Esophagus muscularis mucosa (tissue), 4 donors: Measurements from ENCODE around the gene CCDC51. TPM values are rescaled to one million over a fixed set of nuclear protein-coding genes. Genes with fewer than 3 reads are reported as not detected.

Experiments
- DNase-seq: peaks from one replicate; pipeline ENCODE4 v3.0.0-alpha.2; 2017; ENCODE audit errors: extremely low spot score
- H3K27ac ChIP-seq, 4 donors: fragments of 200-600 bp; sonication (generic); replicated peaks in 1 of 4; 1 replicate in 3 of 4; 2 replicates in 1 of 4; pipeline ENCODE4 v1.5.1; 2016 to 2019; ENCODE audit warnings: mild to moderate bottlenecking in 1 of 4
- H3K27me3 ChIP-seq, 4 donors: fragments of 200-600 bp; sonication (generic); one replicate each; pipeline versions ENCODE4 v1.5.1 to v1.6.0; 2016 to 2019
- H3K36me3 ChIP-seq, 4 donors: fragments of 200-600 bp; sonication (generic); one replicate each; pipeline ENCODE4 v1.5.1; 2016 to 2019
- H3K4me1 ChIP-seq, 4 donors: fragments of 200-600 bp; sonication (generic); one replicate each; pipeline ENCODE4 v1.5.1; 2016 to 2019
- H3K4me3 ChIP-seq, 4 donors: fragments of 200-600 bp; sonication (generic); 1 replicate in 2 of 4; 2 replicates in 2 of 4; pipeline ENCODE4 v1.5.1; 2016 to 2019; ENCODE audit warnings: mild to moderate bottlenecking in 4 of 4, moderate library complexity in 1 of 4
- H3K9me3 ChIP-seq, 4 donors: fragments of 200-600 bp; sonication (generic); 1 replicate in 3 of 4; 2 replicates in 1 of 4; pipeline ENCODE4 v1.5.1; 2016 to 2019
- CTCF ChIP-seq, 3 experiments: fragments of 200-600 bp in 2 of 3; fragments of 450-650 bp in 1 of 3; sonication (generic) in 2 of 3; IDR thresholded peaks; one replicate each; pipeline ENCODE4 v1.5.1; 2017 to 2019; ENCODE audit warnings: antibody characterized with exemption in 3 of 3, mild to moderate bottlenecking in 2 of 3, moderate library complexity in 1 of 3
- EP300 ChIP-seq: sonication (generic); formaldehyde crosslinking; IDR thresholded peaks from one replicate; pipeline ENCODE4 v1.6.1; 2017; ENCODE audit warnings: antibody characterized with exemption
- POLR2A ChIP-seq: fragments of 450-650 bp; IDR thresholded peaks from one replicate; pipeline ENCODE4 v1.6.1; 2017; ENCODE audit warnings: antibody characterized with exemption, moderate library complexity, mild to moderate bottlenecking, low read depth
- POLR2AphosphoS5 ChIP-seq, 2 donors: sonication (generic); formaldehyde crosslinking; IDR thresholded peaks; one replicate each; pipeline ENCODE4 v1.6.1; 2017; ENCODE audit warnings: antibody characterized with exemption in 2 of 2
- WGBS: methylation state at CpG from one replicate; pipeline ENCODE4 v1.1.5; 2018; 5-methylcytosine and 5-hydroxymethylcytosine counted together
- intact Hi-C: fragments of 100-400 bp; cut with DNase I; formaldehyde crosslinking; loops from one replicate; pipeline ENCODE4 v1.15.1; 2023
- total RNA-seq, 4 donors: library from RNA; depleted of rRNA; stranded (reverse); fragments of >200 nt; gene quantifications; one replicate each; pipeline versions ENCODE4 v1.1.0 to v1.2.1, GENCODE V29; 2016

CCDC51 gene
- total RNA-seq, 4 donors from 2014 or later, result 15.6 to 26.6 (median 23.0) TPM

DNA sequence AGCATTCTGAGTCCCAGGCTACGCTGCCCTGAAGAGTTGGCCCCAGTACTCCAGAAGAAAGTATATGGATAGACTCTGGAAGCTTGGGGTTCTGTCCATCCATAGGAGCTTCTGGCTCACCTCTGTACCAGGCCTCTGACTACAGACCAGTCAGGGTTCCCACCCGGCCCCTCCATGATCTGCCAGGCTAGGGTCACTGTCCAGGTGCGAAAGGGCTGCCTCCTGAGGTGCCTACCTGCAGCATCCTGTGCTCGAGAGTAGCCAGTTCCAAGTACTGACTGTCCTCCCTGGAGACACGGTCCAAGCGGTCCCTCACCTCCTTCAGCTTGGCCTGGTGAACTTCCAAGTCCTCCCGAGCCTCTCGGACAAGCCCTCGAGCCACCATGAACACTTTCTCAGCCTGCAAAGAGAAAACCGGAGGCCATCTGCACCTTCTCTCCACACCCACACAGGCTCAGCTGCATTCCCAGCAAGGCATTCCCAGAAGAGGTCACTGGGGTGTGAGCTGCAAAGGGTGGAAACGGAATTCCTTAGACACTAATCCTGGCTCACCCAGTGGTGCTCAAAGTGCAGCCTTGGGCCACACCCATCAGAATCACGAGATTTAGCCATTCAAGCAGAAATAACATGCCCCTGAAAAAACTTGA is 6.3 kb downstream of the CCDC51 start:
- Histone ChIP-seq H3K36me3 (peaks cover 0 to 17% (median 14%) of the 10 kb centered on the region in 4 donors), H3K27me3 (no peaks in the 10 kb centered on the region), H3K9me3 (no peaks in the 10 kb centered on the region), H3K4me1 (peaks cover 35 to 67% (median 62%) of the 10 kb centered on the region in 4 donors), H3K27ac (peak overlapping the region; percentile 93 to 99 (median 98)), H3K4me3 (peak overlapping the region; percentile 20 to 45 (median 25))
- 66% methylated on average over 10 of the region's 12 CpGs for WGBS
- no peak for DNase-seq
- TF ChIP-seq CTCF (IDR thresholded peaks at IDR 0.05), result no peak
- peak in 1 of 2 donors; percentile 78 for TF ChIP-seq POLR2AphosphoS5 (IDR thresholded peaks at IDR 0.05)
- intact Hi-C loops, result no loop called here

DNA sequence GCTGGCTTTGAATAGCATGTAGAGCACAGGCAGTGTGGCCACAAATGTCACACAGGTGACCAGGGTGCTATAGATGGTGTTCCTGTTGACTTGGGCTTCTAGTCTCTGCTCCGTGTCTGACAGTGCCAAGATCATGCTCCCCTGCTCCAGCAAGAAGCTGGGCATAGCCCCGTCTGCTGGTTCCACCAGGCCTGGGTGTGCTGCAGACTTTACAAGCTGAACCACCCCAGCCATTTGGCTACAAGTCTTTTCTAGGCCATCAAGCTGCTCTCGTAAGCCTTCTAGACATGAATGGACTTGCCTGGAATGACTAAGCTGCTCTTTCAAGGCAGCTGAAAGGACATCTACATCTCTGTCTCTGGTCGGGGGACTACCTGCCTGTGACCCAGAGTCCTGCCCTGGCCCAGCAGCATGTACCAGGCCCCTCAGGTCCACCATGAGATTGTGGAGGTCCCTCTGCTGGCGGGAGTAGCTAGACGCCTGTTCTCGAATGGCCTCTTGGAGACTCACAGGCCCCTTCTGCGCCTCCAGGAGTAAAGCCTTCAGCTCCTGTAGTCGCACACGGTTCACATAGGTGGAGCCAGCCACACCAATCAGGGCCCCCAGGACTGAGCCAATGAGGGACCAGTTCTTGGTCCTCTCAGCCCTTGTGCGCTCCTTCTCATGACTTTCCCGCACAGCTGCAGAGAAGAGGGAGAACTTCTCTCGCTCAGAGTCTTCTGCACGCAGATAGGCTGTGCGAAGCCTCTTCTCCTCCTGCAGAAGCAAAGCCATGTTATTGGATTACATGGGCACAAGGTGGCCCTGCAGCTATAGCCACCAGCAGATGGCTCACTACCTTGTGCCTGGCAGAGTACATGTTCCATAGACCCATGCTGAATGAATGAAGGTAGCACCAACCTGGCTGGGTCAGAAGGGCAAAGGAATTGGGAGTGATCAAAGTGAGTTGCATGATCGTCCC is 7.2 kb downstream of the CCDC51 start:
- intact Hi-C loops, result no loop called here
- H3K27me3 ChIP-seq, result no peaks in the 10 kb centered on the region
- H3K4me1 ChIP-seq, result peaks cover 43 to 75% (median 71%) of the 10 kb centered on the region in 4 donors
- peak overlapping the region; percentile 93 to 99 (median 98) for H3K27ac ChIP-seq
- no peak for DNase-seq
- H3K9me3 ChIP-seq, result no peaks in the 10 kb centered on the region
- H3K4me3 ChIP-seq, result peak overlapping the region in 3 of 4 donors; percentile 25 to 45 (median 25)
- peaks cover 0 to 17% (median 14%) of the 10 kb centered on the region in 4 donors for H3K36me3 ChIP-seq
- 86% methylated on average over 10 of the region's 16 CpGs for whole genome bisulfite sequencing
- TF ChIP-seq POLR2AphosphoS5 (IDR thresholded peaks at IDR 0.05), result no peak
- TF ChIP-seq EP300, result no peak
- TF ChIP-seq CTCF (IDR thresholded peaks at IDR 0.05), result no peak
- no peak for TF ChIP-seq POLR2A

GRCh38 chr3:48431224-48432029 is 8.5 kb downstream of the CCDC51 start:
- Histone ChIP-seq H3K4me1 (peaks cover 54 to 88% (median 83%) of the 10 kb centered on the region in 4 donors), H3K27me3 (no peaks in the 10 kb centered on the region), H3K4me3 (no peak overlapping the region), H3K9me3 (no peaks in the 10 kb centered on the region), H3K36me3 (peaks cover 0 to 17% (median 14%) of the 10 kb centered on the region in 4 donors), H3K27ac (peak overlapping the region; percentile 93 to 99 (median 98))
- TF ChIP-seq EP300, result no peak
- no peak for TF ChIP-seq CTCF (IDR thresholded peaks at IDR 0.05)
- DNase-seq, result no peak
- intact Hi-C loops, result no loop called here
- 83% methylated on average over 8 of the region's 8 CpGs for WGBS

DNA sequence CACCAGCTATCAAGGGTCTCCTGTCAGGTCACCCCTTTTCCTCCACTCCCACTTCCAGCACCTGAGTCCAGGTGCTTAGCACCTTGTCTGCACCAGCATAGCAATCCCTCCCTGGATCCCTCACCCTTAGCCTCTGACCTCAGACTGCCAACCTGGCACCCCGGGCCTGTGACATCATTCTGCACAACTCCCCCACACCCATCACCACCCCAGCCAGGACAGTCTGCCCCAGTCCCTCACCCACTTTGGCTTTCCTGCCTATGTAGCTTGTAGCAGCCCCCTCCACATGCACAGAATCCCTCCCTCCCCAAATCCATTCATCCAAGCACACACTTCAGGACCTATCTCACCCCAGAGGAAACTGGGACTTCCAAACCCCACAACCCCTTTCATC is 9.2 kb downstream of the CCDC51 start:
- no peaks in the 10 kb centered on the region for H3K27me3 ChIP-seq
- H3K36me3 ChIP-seq, result peaks cover 0 to 17% (median 14%) of the 10 kb centered on the region in 4 donors
- H3K9me3 ChIP-seq, result no peaks in the 10 kb centered on the region
- peak overlapping the region in 3 of 4 donors; percentile 82 to 92 (median 89) for H3K4me3 ChIP-seq
- no peak for DNase-seq
- intact Hi-C loops, result no loop called here
- TF ChIP-seq EP300 (no peak), POLR2A (no peak), CTCF (IDR thresholded peaks at IDR 0.05) (no peak), POLR2AphosphoS5 (IDR thresholded peaks at IDR 0.05) (no peak)
- peaks cover 55 to 89% (median 84%) of the 10 kb centered on the region in 4 donors for H3K4me1 ChIP-seq
- WGBS, result 71% methylated on average over 1 of the region's 1 CpG
- H3K27ac ChIP-seq, result peak overlapping the region; percentile 93 to 99 (median 98)
